ENCODE measurements around the gene MUL1.

The MUL1 gene

DNA sequence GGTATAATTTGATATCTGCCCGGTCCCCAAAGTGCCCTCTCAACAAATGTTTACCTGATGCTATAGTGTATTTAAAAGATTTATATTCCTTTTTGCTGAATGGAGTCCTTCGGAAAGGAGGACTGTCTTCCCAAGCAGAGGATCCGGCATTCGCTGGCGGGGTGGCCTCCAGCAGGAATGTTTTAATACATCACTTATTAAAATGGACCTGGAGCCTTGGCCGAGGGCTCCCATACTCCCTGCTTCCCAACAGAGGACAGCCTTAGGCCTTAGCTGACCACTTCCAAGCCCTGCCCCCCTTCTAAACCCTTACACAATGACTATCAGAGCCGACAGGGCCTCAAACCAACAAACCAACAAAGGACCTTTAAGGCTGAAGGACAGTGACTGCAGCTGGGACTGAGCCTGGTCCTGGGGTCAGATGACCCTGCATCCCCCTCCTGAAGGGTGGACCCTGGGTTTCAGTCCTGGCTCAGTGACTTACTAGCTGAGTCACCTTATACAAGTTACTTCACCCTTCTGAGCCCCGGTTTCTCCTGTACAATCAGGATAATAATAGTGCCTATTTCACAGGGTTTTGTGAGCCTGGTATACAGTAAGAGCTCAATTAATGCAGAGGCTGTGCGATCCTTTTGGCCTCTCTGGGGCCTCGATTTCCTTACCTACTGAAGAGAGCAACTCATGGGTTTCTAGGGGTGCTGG lies 27.6 kb downstream of the MUL1 start:
- Histone ChIP-seq H3K27me3 (peaks cover 14% of the 10 kb centered on the region), H3K4me3 (ENCODE audit: low read depth, low read length) (no peak overlapping the region), H3K36me3 (no peaks in the 10 kb centered on the region), H3K9me3 (no peaks in the 10 kb centered on the region), H3K4me1 (peaks cover 10% of the 10 kb centered on the region)
- TF ChIP-seq, protein P1, sequence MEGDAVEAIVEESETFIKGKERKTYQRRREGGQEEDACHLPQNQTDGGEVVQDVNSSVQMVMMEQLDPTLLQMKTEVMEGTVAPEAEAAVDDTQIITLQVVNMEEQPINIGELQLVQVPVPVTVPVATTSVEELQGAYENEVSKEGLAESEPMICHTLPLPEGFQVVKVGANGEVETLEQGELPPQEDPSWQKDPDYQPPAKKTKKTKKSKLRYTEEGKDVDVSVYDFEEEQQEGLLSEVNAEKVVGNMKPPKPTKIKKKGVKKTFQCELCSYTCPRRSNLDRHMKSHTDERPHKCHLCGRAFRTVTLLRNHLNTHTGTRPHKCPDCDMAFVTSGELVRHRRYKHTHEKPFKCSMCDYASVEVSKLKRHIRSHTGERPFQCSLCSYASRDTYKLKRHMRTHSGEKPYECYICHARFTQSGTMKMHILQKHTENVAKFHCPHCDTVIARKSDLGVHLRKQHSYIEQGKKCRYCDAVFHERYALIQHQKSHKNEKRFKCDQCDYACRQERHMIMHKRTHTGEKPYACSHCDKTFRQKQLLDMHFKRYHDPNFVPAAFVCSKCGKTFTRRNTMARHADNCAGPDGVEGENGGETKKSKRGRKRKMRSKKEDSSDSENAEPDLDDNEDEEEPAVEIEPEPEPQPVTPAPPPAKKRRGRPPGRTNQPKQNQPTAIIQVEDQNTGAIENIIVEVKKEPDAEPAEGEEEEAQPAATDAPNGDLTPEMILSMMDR (IDR thresholded peaks at IDR 0.05; ENCODE audit: low read depth, low read length) = no peak
- no peak for DNase-seq

DNA sequence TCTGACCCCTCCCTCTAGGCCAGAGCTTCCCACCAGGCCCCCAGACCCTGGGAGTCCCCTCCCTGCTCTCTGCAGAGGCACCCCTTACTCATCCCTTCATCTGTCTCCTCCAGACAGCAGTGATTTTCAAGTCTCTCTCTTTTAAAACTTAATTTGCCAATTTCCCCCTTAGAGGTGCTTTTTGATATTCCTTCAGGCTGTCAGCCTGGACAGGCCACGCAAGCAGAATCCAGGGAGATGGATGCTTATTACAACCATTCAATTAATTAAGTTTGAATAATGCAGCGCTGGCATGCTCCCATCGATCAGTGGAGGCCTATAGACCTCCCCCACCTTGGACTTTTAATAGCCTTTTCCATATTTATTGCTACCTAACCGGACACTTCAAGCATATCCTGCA lies 28.1 kb downstream of the MUL1 start:
- no peaks in the 10 kb centered on the region for H3K9me3 ChIP-seq
- H3K36me3 ChIP-seq = no peaks in the 10 kb centered on the region
- no peak overlapping the region for H3K4me3 ChIP-seq (ENCODE audit: low read depth, low read length)
- TF ChIP-seq, protein P1 (IDR thresholded peaks at IDR 0.05; ENCODE audit: low read depth, low read length) = no peak
- peaks cover 10% of the 10 kb centered on the region for H3K4me1 ChIP-seq
- no peak for DNase-seq
- H3K27me3 ChIP-seq = peaks cover 9% of the 10 kb centered on the region

DNA sequence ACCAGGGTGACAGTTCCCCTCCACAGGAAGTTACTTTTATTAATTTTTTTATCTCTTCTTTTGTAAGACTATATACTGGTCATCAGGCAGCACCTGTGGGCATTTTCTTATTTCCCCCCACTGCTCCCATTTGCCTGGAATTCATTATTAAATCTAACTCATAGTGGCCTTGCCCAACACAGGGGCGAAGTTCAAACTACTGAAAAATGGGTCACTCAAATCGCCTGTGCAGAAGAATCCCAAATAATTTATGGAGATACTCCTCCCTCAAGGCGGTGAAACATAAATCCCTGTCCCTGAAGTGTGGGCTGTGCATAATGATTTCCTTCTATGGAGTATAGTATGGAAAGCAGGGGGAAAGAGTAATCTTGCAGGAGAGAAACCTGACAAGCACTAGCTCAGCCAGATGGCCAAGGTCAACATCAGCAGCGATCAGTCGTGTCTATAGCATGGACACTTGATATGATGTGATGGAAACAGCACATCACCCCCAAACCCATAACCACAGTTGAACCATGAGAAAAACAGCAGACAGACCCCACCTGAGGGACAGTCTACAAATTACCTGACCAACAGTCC lies 29.8 kb downstream of the MUL1 start:
- Histone ChIP-seq H3K4me1 (peaks cover 10% of the 10 kb centered on the region), H3K4me3 (ENCODE audit: low read depth, low read length) (no peak overlapping the region), H3K27me3 (no peaks in the 10 kb centered on the region), H3K36me3 (no peaks in the 10 kb centered on the region), H3K9me3 (no peaks in the 10 kb centered on the region)
- TF ChIP-seq, protein P1 (IDR thresholded peaks at IDR 0.05; ENCODE audit: low read depth, low read length) = no peak
- DNase-seq = no peak

DNA sequence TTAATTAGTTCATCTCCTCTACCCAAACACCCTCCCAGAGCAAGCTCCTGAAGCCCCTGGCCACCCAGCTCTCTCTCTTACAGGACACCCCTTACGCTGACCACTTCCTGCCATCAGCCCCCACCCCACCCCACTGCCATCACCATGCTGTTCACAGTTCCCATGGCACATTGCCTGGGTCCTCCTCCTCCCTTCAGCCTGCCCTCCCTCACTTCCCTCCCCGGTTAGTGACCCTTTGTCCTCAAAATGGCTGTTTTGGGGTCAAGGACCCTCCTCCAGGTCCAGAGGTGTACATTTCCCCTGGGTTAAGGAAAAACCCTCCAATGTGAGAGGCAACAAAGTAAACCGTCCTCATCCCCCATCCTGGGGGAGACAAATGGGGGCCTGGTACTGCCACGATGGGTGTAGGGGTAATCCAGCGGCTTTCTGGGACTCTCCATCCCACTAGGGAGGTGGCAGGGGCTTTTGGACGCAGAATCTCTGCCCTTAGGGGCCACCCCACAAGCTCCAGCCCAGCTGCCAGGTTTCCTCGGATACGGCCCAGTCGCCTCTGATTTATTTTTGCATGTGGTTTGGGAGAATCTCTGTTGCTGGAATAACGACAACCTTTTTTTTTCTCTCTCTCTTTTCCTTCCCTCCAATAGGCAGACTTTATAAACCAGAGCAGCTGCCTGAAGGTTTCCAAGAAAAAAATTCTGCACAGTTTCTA lies 30.4 kb downstream of the MUL1 start:
- TF ChIP-seq, protein P1 (IDR thresholded peaks at IDR 0.05; ENCODE audit: low read depth, low read length) = no peak
- H3K9me3 ChIP-seq = no peaks in the 10 kb centered on the region
- H3K4me1 ChIP-seq = peaks cover 10% of the 10 kb centered on the region
- DNase-seq = no peak
- H3K4me3 ChIP-seq (ENCODE audit: low read depth, low read length) = no peak overlapping the region
- H3K36me3 ChIP-seq = no peaks in the 10 kb centered on the region
- no peaks in the 10 kb centered on the region for H3K27me3 ChIP-seq

DNA sequence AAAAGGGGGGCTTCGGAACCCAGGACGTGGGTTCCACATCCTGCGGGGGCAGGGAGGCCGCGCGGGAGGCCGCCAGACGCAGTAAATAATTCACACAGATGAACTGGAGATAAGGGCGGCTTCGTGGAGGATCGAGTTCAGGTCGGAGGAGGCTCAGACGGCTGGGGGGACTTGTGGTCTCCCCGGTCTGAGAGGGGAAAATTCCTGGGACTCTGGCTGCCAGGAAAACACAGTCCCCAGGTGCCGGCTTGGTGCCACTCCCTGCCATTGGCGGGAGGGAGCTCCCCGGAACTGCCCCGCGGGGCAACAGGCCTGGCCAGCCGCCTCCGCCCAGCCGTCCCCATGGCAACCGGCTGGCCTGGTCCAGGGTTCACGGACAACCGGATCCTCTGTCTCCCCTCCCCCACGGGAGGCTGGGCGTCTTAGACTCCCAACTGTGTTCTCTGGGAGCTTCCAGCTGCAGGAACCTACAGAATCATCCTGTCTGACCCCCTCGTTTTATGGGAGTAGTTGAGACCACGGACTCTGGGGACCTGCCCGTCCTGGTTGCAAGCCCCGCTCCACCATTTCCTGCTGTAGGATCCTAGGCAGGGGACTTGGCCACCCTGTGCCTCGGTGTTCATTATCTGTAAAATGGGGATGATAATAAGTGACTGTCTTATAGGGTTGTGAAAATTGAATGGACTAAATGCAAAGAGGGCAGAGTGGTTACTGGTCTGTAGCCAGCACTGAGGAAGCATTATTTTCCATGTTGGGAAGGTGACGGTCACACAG lies 31.5 kb downstream of the MUL1 start:
- peak; percentile 71 for DNase-seq
- H3K27me3 ChIP-seq = no peaks in the 10 kb centered on the region
- H3K4me3 ChIP-seq (ENCODE audit: low read depth, low read length) = peak overlapping the region; percentile 31
- TF ChIP-seq, protein P1 (IDR thresholded peaks at IDR 0.05; ENCODE audit: low read depth, low read length) = no peak
- H3K9me3 ChIP-seq = no peaks in the 10 kb centered on the region
- peaks cover 10% of the 10 kb centered on the region for H3K4me1 ChIP-seq
- no peaks in the 10 kb centered on the region for H3K36me3 ChIP-seq

Measured in BE2C (cell line).